GM18519 (cell line): ENCODE results near the gene TIMM50.

Experiments
- ATAC-seq: cut with Tn5 transposase; IDR thresholded peaks from one replicate; pipeline ENCODE4 v1.9.1; 2021; ENCODE audit warnings: mild to moderate bottlenecking, moderate library complexity; ENCODE audit not compliant: unreplicated experiment, low FRiP score

Gene TIMM50

DNA sequence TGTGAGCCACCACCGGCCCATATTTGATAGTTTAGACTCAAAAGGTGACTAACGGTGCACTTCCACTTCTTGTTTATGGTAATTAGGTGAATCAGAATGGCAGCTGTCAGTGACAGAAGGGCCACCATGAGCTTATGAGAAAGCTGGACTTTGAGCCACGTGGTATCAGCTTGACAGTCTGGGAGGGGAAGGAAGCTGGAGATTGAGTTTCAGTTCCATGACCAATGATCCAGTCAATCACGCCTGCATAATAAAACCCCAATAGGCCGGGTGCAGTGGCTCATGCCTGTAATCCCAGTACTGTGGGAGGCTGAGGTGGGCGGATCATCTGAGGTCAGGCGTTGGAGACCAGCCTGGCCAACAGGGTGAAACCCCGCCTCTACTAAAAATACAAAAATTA, 43.9 kb downstream of the TIMM50 start:
- no peak for ATAC-seq

DNA sequence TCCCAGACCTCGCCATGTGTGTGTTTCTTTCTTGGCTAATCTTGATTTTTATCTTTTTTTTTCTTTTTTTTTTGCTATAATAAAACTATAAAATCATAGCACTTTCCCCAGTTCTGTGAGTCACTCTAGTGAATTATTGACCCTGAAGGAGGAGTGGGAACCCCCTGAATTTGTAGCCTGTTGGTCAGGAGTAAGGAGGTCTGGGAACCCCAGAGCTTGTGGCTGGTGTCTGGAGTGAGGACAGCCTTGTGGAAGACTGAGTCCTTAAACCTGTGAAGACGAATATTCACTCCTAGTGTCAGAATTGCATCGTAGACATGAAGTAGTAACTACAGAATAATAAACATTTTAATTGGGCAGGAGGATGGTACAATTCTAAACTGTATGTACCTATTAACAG, 44.6 kb downstream of the TIMM50 start:
- ATAC-seq, result no peak

DNA sequence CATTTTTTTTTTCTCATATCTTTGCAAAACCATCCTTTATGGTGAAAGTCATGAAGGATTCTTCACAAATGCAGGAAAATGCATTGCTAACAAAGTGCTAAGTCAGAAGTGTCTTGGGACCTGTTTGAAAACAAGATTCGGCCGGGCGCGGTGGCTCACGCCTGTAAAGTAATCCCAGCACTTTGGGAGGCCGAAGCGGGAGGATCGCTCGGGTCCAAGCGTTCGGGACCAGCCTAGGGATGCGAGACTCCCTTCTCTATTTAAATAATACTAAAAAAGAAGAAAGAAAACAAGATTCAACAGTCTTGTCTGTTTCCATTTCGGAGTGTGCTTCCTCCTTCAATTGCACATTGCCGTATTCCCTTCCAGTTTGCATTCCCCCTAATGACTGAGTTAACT, 51.2 kb downstream of the TIMM50 start:
- ATAC-seq, result no peak

DNA sequence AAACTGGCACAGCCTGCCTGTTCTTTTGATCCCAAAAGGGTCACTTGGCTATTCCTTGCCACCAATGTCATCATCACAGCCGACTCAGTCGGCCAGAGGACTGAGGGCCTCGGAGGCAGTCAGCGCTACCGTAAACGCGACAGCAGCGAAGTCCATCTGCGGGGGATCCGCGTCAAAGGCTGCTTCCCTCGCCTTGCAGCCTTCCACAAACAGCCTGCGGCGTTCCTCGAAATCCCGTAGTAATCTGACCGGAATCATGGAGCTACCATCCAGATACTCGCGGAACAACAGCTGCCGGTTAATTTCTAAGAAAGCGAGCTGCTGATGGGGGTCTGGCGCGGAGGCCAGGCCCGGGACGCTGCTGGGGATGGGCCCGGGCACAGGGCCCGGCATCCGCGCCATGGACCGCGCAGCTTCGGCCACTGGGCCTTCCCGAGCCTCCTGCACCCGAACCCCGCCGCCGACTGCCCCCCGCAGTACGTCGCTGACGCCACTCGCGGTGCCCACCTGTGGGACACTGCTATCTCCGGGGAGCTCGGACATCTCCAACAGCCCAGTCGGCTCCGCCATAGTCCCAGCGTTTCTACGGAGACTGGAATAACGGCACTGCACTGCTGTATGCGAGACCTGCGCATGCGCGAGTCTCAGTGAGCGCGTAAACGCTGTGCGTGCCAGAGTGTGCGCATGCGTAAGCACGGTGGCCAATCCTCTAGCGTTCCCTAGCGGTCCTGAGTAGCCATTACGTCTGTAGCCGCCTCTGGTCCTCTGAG, 51.8 kb downstream of the TIMM50 start, which contains the start of gene EID2B:
EID2B (minus strand) TSS at position 620 of the 770 bp plus-strand sequence; CDS start at position 570, 50 bp downstream.
- peak; percentile 87 for ATAC-seq

DNA sequence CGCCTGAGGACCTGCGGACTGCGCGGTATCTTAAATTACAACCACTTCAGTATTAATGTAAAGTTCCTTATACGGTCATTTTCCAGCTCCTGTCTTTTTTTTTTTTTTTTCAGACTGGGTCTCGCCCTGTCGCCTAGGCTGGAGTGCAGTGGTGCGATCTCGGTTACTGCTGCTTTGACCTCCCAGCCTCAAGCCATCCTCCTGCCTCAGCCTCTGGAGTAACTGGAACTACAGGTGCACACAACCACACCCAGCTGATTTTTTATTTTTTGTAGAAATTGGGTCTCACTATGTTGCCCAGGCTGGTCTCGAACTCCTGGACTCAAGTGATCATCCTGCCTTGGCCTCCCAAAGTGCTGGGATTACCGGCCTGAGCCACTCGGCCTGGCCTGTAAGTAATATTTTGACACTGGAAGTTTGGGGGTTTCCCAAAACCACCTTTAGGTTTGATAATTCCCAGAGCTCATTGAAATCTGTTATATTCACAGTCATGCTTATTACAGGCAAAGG, 52.4 kb downstream of the TIMM50 start:
- no peak for ATAC-seq

DNA sequence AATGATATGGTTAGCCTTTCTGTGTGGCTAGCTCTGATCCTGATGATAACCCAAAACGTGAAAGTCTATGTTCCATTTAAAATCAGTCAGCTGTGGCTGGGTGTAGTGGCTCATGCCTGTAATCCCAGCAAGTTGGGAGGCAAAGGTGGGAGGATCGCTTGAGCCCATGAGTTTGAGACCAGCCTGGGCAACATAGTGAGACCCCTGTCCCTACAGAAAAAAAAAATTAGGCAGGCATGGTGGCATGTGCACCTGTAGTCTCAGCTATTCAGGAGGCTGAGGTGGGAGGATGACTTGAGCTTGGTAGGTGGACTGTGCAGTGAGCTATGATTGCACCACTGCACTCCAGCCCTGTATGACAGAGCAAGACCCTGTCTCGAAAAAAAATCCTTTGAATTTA, 53.2 kb downstream of the TIMM50 start:
- no peak for ATAC-seq

DNA sequence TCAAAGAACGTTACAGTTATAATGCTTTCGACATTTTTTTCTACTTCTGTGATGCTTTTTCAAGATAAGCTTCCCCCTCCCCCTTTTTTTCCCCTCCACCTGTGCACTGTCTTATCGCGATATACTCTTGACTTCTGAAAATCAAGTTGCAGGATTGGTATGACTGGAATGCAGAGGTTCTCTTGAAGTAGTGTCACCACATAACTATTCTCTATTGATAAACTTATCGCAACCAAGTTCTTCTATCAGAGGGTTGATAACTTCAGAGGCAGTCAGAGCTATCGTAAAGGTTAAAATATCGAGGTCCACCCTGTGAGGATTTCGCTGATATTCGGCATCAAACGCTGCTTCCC, 58.5 kb downstream of the TIMM50 start:
- no peak for ATAC-seq

DNA sequence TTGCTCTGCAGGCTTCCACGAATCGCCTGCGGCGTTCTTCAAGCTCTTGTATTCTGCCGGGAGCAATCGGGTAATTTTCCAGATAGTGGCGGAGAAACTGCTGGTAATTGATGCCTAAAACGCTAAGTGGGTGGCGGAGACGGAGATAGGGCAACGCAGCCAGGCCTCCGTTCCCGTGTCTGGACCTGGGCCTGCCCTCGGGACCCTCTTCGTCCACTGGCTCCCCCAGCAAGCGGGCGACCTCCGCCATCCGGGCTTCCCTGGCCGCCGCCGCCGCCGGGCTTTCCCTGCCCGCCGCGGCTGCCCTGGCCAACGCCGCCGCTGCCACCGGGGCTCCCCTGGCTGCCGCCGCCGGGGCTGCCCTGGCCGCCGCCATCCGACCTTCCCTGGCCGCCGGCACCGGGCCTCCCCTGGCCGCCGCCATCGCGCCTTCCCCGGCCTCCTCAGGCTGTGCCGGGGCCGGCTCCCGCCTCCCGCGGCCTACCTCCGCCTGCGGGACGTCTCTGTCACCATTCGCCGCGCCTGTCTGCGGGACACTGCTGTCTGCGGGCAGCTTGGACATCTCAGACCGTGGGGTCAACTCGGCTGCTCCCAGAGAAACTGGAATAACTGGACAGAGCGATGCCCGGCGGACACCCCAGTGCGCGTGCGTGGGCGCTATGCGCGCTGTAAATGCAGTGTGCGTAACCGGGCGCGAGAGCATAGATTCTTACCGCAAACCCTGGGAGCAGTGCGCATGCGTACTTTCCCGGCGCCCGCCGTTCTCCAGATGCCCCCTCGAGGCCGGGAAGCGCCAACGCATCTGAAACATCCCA, 59.1 kb downstream of the TIMM50 start, which contains the start of gene EID2:
EID2 (minus strand) TSS at position 644 of the 815 bp plus-strand sequence; CDS start at position 562, 82 bp downstream.
- ATAC-seq, result no peak

DNA sequence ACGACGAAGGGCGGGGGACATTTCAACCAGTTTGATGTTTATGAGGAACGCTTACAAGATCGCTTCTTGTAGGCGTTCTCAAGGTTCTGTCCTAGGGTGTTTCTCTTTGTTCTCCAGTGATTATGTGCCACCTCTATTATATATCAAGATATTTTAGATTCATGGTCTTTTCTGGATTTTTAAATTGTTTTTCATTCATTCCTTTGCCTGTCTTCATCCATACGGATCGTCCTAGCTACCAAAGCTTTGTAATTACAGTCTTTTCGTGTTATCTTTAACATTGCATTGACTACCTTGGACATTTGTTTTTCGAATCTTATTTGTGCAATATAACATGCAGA, 59.7 kb downstream of the TIMM50 start:
- ATAC-seq, result no peak
